Hepatocyte (in vitro differentiated cells): Measurements from ENCODE around the gene BET1L.

ENCODE experiments used
- EZH2 ChIP-seq: fragments of 200-600 bp; sonication (generic); IDR thresholded peaks from 2 replicates; pipeline ENCODE4 v1.6.1; 2016; ENCODE audit warnings: antibody characterized with exemption, mild to moderate bottlenecking, borderline replicate concordance
- TF ChIP-seq, protein P1 (sequence below): fragments of 200-600 bp; sonication (generic); IDR thresholded peaks from 2 replicates; pipeline ENCODE4 v1.5.1; 2016; ENCODE audit warnings: antibody characterized with exemption, mild to moderate bottlenecking; ENCODE audit not compliant: poor library complexity

DNA sequence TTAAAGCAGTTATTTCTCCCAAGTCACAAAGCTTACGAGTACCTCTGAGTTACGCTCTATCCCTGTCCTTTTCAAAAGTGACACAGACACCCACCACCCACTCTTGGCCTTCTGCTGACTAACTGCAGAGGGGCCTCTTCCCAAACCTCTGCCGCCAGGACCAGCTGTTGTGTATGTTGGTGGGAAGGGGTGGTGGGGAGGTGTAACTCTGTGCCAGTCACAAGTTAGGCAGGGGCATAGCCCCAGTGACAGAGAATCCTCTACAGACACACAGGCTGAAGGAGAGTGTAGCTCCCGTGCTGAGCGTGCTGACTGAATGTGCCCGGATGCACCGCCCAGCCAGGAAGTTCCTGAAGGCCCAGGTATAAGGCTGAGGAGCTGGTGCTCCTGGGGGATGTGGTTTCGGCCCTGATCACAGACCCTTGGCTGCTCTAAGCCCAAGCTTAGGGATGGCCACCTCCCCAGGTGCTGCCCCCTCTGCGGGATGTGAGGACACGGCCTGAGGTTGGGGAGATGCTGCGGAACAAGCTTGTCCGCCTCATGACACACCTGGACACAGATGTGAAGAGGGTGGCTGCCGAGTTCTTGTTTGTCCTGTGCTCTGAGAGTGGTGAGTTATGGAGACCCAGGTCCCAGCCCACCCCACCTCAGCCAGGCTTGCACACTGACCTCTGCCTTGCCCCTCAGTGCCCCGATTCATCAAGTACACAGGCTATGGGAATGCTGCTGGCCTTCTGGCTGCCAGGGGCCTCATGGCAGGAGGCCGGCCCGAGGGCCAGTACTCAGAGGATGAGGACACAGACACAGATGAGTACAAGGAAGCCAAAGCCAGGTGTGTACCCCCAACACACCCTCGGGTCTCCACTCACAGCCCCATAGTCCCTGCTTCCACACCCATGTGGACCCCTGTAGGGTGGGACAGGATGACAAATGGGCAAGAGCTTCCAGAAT, 5.2 kb upstream of the BET1L start:
- TF ChIP-seq, protein P1, sequence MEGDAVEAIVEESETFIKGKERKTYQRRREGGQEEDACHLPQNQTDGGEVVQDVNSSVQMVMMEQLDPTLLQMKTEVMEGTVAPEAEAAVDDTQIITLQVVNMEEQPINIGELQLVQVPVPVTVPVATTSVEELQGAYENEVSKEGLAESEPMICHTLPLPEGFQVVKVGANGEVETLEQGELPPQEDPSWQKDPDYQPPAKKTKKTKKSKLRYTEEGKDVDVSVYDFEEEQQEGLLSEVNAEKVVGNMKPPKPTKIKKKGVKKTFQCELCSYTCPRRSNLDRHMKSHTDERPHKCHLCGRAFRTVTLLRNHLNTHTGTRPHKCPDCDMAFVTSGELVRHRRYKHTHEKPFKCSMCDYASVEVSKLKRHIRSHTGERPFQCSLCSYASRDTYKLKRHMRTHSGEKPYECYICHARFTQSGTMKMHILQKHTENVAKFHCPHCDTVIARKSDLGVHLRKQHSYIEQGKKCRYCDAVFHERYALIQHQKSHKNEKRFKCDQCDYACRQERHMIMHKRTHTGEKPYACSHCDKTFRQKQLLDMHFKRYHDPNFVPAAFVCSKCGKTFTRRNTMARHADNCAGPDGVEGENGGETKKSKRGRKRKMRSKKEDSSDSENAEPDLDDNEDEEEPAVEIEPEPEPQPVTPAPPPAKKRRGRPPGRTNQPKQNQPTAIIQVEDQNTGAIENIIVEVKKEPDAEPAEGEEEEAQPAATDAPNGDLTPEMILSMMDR, result no peak
- TF ChIP-seq EZH2, result no peak
